Keratinocyte (primary cell): ENCODE data around the gene GHRL.

Experiments used
- EZH2 ChIP-seq: IDR thresholded peaks from one replicate; pipeline ENCODE4 v1.6.1; 2012; ENCODE audit warnings: inconsistent platforms, mild to moderate bottlenecking, low read length, moderate library complexity
- TF ChIP-seq, protein P1 (sequence below), 3 experiments: IDR thresholded peaks in 1 of 3; conservative IDR thresholded peaks in 1 of 3; optimal IDR thresholded peaks in 1 of 3; 2 replicates in 2 of 3; 3 replicates in 1 of 3; pipeline versions ENCODE3 to v1.5.1; 2011; ENCODE audit warnings: low read length in 3 of 3, mild to moderate bottlenecking in 3 of 3, moderate library complexity in 2 of 3, control low read depth in 1 of 3, inconsistent platforms in 1 of 3; ENCODE audit not compliant: insufficient read depth in 2 of 3; ENCODE audit errors: extremely low read depth in 1 of 3

DNA sequence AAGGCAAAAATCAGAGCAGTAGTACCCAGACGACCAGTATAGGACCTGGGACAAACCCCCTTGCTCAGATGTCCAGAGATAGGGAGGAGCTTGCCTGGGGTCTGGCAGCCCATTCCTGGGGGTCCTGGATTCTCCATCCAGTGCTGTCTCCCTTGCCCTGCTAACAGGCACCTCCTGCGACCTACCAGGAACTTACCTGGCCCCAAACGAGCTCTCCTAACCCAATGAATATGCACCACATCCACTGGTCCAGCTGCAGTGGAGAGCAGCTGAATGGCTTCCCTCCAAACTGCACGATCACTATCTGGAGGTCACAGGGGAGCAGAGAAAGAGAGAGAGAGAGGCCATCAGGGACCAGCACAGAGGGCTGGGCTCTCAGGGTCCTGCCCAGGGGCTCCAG lies 47.3 kb upstream of the GHRL start:
- TF ChIP-seq, protein P1, sequence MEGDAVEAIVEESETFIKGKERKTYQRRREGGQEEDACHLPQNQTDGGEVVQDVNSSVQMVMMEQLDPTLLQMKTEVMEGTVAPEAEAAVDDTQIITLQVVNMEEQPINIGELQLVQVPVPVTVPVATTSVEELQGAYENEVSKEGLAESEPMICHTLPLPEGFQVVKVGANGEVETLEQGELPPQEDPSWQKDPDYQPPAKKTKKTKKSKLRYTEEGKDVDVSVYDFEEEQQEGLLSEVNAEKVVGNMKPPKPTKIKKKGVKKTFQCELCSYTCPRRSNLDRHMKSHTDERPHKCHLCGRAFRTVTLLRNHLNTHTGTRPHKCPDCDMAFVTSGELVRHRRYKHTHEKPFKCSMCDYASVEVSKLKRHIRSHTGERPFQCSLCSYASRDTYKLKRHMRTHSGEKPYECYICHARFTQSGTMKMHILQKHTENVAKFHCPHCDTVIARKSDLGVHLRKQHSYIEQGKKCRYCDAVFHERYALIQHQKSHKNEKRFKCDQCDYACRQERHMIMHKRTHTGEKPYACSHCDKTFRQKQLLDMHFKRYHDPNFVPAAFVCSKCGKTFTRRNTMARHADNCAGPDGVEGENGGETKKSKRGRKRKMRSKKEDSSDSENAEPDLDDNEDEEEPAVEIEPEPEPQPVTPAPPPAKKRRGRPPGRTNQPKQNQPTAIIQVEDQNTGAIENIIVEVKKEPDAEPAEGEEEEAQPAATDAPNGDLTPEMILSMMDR (optimal IDR thresholded peaks at IDR 0.05 in 1 of 3, IDR thresholded peaks at IDR 0.05 in 1 of 3, conservative IDR thresholded peaks at IDR 0.05 in 1 of 3; ENCODE audit: extremely low read depth in 1 of 3, insufficient read depth in 2 of 3, low read length in 3 of 3), result no peak
- no peak for TF ChIP-seq EZH2
